NCI-H2227 (cell line): Measurements from ENCODE around the gene SKAP1.
"Not testable (repeated sequence)": the region's sequence is repeated elsewhere in the genome, so short reads cannot be mapped to it uniquely, and the experiment has no call there.

ENCODE experiments used
- DNase-seq: peaks from one replicate; lab custom pipeline; 2025; ENCODE audit not compliant: unreplicated experiment; lab: John Stamatoyannopoulos, UW

The SKAP1 gene

GRCh38 chr17:48449335-48449734 is 19.3 kb upstream of the SKAP1 start:
- not testable (repeated sequence) for DNase-seq

GRCh38 chr17:48445248-48445620 is 15.2 kb upstream of the SKAP1 start:
- no peak for DNase-seq

GRCh38 chr17:48444516-48445247 is 14.7 kb upstream of the SKAP1 start:
- no peak for DNase-seq

GRCh38 chr17:48443712-48444111 is 13.7 kb upstream of the SKAP1 start:
- DNase-seq = no peak

- no peak for DNase-seq
Measured at GRCh38 chr17:48442819-48443218, 12.8 kb upstream of the SKAP1 start.

- DNase-seq = no peak
Measured at GRCh38 chr17:48441862-48442261, 11.8 kb upstream of the SKAP1 start.

- DNase-seq = no peak
Measured at GRCh38 chr17:48441231-48441711, 11.3 kb upstream of the SKAP1 start.

GRCh38 chr17:48440669-48441068 is 10.7 kb upstream of the SKAP1 start:
- DNase-seq = no peak

GRCh38 chr17:48439875-48440505 is 10.0 kb upstream of the SKAP1 start:
- DNase-seq = peak; percentile 87

- DNase-seq = no peak
Measured at GRCh38 chr17:48439110-48439850, 9.3 kb upstream of the SKAP1 start.

- no peak for DNase-seq
Measured at GRCh38 chr17:48438516-48439061, 8.6 kb upstream of the SKAP1 start.

GRCh38 chr17:48433896-48434295 is 3.9 kb upstream of the SKAP1 start:
- DNase-seq = no peak

GRCh38 chr17:48432820-48433775 is 3.1 kb upstream of the SKAP1 start:
- peak; percentile 36 for DNase-seq

GRCh38 chr17:48429156-48429555 is 858 bp downstream of the SKAP1 start:
- DNase-seq = no peak

- no peak for DNase-seq
Measured at GRCh38 chr17:48427598-48427997, 2.4 kb downstream of the SKAP1 start.

GRCh38 chr17:48426761-48427500 is 3.1 kb downstream of the SKAP1 start:
- DNase-seq = no peak

- DNase-seq = no peak
Measured at GRCh38 chr17:48426019-48426665, 3.9 kb downstream of the SKAP1 start.

- not testable (repeated sequence) for DNase-seq
Measured at GRCh38 chr17:48422060-48422459, 8.0 kb downstream of the SKAP1 start.

- DNase-seq = no peak
Measured at GRCh38 chr17:48420823-48421222, 9.2 kb downstream of the SKAP1 start.
